ENCODE data around the gene OR10K2. TPM values are rescaled to one million over a fixed set of nuclear protein-coding genes. Genes with fewer than 3 reads are reported as not detected.

The OR10K2 gene
- total RNA-seq, 1 donor from 2014 or later, result not detected

DNA sequence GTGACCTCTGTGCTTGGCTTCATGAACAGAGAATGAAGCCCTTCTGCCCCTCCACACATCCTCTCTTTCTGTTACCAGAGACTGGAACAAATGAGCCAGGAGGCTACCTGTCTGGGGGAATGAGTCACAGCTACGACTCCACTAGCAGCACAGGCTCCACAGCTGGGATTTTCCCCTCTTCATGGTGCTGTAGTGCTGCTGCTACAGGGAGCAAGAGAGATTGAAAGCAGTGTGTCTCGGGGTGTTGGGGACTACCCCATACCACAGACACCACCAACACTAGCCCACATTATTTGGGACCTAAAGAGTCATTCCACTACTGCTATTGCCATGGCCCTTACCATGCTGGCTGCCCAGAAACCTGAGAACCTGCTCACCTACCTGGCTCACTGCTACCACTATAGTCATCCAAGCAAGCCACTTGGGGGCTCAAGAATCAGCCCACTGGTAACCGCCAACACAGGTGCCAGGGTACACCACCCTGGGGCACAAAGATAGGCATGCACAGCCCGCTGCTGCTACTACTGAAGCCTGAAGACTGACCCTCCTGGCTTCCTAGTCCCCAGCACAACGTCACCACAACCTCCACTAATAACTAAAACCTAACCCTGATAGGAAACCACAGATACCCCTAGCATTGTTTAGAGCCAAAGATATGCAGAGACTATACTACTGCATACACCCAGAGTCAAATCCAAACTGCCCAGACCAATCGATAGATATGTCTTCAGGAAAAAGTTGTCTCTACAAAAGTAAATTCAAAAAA lies 54.7 kb downstream of the OR10K2 start:
- no peaks in the 10 kb centered on the region for H3K36me3 ChIP-seq
- H3K27ac ChIP-seq, result no peak overlapping the region
- H3K4me1 ChIP-seq, result no peaks in the 10 kb centered on the region
- DNase-seq (no peak), ATAC-seq (no peak)
- peaks cover 7% of the 10 kb centered on the region for H3K9me3 ChIP-seq
- H3K27me3 ChIP-seq (ENCODE audit: low read depth), result no peaks in the 10 kb centered on the region
- intact Hi-C loops (cut with DNase I), result no loop called here
- no peak overlapping the region for H3K4me3 ChIP-seq
- TF ChIP-seq, protein P1, sequence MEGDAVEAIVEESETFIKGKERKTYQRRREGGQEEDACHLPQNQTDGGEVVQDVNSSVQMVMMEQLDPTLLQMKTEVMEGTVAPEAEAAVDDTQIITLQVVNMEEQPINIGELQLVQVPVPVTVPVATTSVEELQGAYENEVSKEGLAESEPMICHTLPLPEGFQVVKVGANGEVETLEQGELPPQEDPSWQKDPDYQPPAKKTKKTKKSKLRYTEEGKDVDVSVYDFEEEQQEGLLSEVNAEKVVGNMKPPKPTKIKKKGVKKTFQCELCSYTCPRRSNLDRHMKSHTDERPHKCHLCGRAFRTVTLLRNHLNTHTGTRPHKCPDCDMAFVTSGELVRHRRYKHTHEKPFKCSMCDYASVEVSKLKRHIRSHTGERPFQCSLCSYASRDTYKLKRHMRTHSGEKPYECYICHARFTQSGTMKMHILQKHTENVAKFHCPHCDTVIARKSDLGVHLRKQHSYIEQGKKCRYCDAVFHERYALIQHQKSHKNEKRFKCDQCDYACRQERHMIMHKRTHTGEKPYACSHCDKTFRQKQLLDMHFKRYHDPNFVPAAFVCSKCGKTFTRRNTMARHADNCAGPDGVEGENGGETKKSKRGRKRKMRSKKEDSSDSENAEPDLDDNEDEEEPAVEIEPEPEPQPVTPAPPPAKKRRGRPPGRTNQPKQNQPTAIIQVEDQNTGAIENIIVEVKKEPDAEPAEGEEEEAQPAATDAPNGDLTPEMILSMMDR (IDR thresholded peaks at IDR 0.05), result no peak

Other genes starting within 250 kb of the OR10K2 start
- 4.6 TPM for gene CD1D, start 245.3 kb downstream of the OR10K2 start, total RNA-seq
- 2.3 TPM for gene CD1A, start 171.8 kb downstream of the OR10K2 start, total RNA-seq
- 3.0 TPM for gene CD1C, start 136.3 kb downstream of the OR10K2 start, total RNA-seq
- gene CD1B, start 94.7 kb downstream of the OR10K2 start, total RNA-seq, result not detected
- gene CD1E, start 72.3 kb downstream of the OR10K2 start, total RNA-seq, result 2.6 TPM
- gene OR10T2, start 26.8 kb downstream of the OR10K2 start, total RNA-seq, result not detected
- gene OR10K1, start 35.6 kb upstream of the OR10K2 start, total RNA-seq, result not detected
- not detected for gene OR10R2, start 46.0 kb upstream of the OR10K2 start, total RNA-seq
- not detected for gene OR6Y1, start 128.2 kb upstream of the OR10K2 start, total RNA-seq
- not detected for gene OR6P1, start 144.3 kb upstream of the OR10K2 start, total RNA-seq
- not detected for gene OR10X1, start 153.7 kb upstream of the OR10K2 start, total RNA-seq
- gene OR10Z1, start 179.0 kb upstream of the OR10K2 start, total RNA-seq, result not detected